Activated naive CD8-positive, alpha-beta T cell treated with anti-CD3 and anti-CD28 coated beads for 36 hours (primary cell): Measurements from ENCODE around the gene GNS. TPM values are rescaled to one million over a fixed set of nuclear protein-coding genes. Genes with fewer than 3 reads are reported as not detected.

Source experiments
- DNase-seq: peaks from one replicate; pipeline ENCODE4 v3.0.0; 2021
- H3K27ac Mint-ChIP-seq: one replicate; pipeline ENCODE4 v1.8.0; 2022; ENCODE audit warnings: mild to moderate bottlenecking, moderate library complexity, mixed read lengths
- H3K27me3 Mint-ChIP-seq: one replicate; pipeline ENCODE4 v1.8.0; 2022; ENCODE audit warnings: mild to moderate bottlenecking, mixed read lengths
- H3K36me3 Mint-ChIP-seq: one replicate; pipeline ENCODE4 v1.8.0; 2021; ENCODE audit warnings: mild to moderate bottlenecking, mixed read lengths
- H3K4me1 Mint-ChIP-seq: one replicate; pipeline ENCODE4 v1.8.0; 2021; ENCODE audit warnings: mixed read lengths
- H3K4me3 Mint-ChIP-seq: one replicate; pipeline ENCODE4 v1.8.0; 2022; ENCODE audit warnings: mild to moderate bottlenecking, moderate library complexity, mixed read lengths
- H3K9me3 Mint-ChIP-seq: one replicate; pipeline ENCODE4 v1.8.0; 2022; ENCODE audit warnings: mixed read lengths
- total RNA-seq, 2 experiments: library from RNA; stranded (reverse); gene quantifications; one replicate each; pipeline ENCODE4 v1.2.3, GENCODE V29; 2021

Gene GNS
- total RNA-seq, 2 experiments from 2014 or later, result 18.4 to 21.4 TPM

- Mint-ChIP-seq H3K4me1 (peaks cover 37% of the 10 kb centered on the region), H3K27ac (no peak overlapping the region), H3K9me3 (no peaks in the 10 kb centered on the region), H3K4me3 (no peak overlapping the region), H3K36me3 (peaks cover 34% of the 10 kb centered on the region), H3K27me3 (no peaks in the 10 kb centered on the region)
- DNase-seq, result no peak
Measured at GRCh38 chr12:64752032-64752431, 7.2 kb downstream of the GNS start.

- Mint-ChIP-seq H3K4me1 (peaks cover 18% of the 10 kb centered on the region), H3K9me3 (no peaks in the 10 kb centered on the region), H3K36me3 (peaks cover 24% of the 10 kb centered on the region), H3K4me3 (no peak overlapping the region), H3K27me3 (no peaks in the 10 kb centered on the region), H3K27ac (no peak overlapping the region)
- no peak for DNase-seq
Measured at GRCh38 chr12:64749461-64750200, 9.6 kb downstream of the GNS start.

GRCh38 chr12:64747695-64748094 lies 11.5 kb downstream of the GNS start:
- Mint-ChIP-seq H3K27ac (no peak overlapping the region), H3K9me3 (no peaks in the 10 kb centered on the region), H3K4me3 (no peak overlapping the region), H3K4me1 (peaks cover 5% of the 10 kb centered on the region), H3K36me3 (peaks cover 21% of the 10 kb centered on the region), H3K27me3 (no peaks in the 10 kb centered on the region)
- no peak for DNase-seq

GRCh38 chr12:64746663-64747062 lies 12.5 kb downstream of the GNS start:
- no peak for DNase-seq
- Mint-ChIP-seq H3K27me3 (no peaks in the 10 kb centered on the region), H3K9me3 (no peaks in the 10 kb centered on the region), H3K27ac (no peak overlapping the region), H3K4me1 (peaks cover 8% of the 10 kb centered on the region), H3K4me3 (no peak overlapping the region), H3K36me3 (peaks cover 27% of the 10 kb centered on the region)

- Mint-ChIP-seq H3K36me3 (peaks cover 32% of the 10 kb centered on the region), H3K27me3 (no peaks in the 10 kb centered on the region), H3K9me3 (no peaks in the 10 kb centered on the region), H3K27ac (no peak overlapping the region), H3K4me1 (peaks cover 8% of the 10 kb centered on the region), H3K4me3 (no peak overlapping the region)
- DNase-seq, result no peak
Measured at GRCh38 chr12:64745980-64746379, 13.2 kb downstream of the GNS start.

GRCh38 chr12:64745259-64745807 lies 13.9 kb downstream of the GNS start:
- Mint-ChIP-seq H3K4me1 (peaks cover 8% of the 10 kb centered on the region), H3K27me3 (no peaks in the 10 kb centered on the region)

GRCh38 chr12:64744422-64745258 lies 14.6 kb downstream of the GNS start:
- no peak overlapping the region for H3K27ac Mint-ChIP-seq

More at GRCh38 chr12:64745259-64745807, 13.9 kb downstream of the GNS start:
- H3K4me3 Mint-ChIP-seq, result no peak overlapping the region
- no peaks in the 10 kb centered on the region for H3K9me3 Mint-ChIP-seq
- DNase-seq, result no peak
- H3K27ac Mint-ChIP-seq, result no peak overlapping the region
- H3K36me3 Mint-ChIP-seq, result peaks cover 32% of the 10 kb centered on the region

GRCh38 chr12:64743206-64743605 lies 16.0 kb downstream of the GNS start:
- H3K4me1 Mint-ChIP-seq, result peaks cover 6% of the 10 kb centered on the region
- no peak overlapping the region for H3K27ac Mint-ChIP-seq
- DNase-seq, result no peak
- peaks cover 34% of the 10 kb centered on the region for H3K36me3 Mint-ChIP-seq
- no peaks in the 10 kb centered on the region for H3K27me3 Mint-ChIP-seq
- H3K4me3 Mint-ChIP-seq, result no peak overlapping the region
- H3K9me3 Mint-ChIP-seq, result no peaks in the 10 kb centered on the region

More at GRCh38 chr12:64744422-64745258, 14.6 kb downstream of the GNS start:
- H3K27me3 Mint-ChIP-seq, result no peaks in the 10 kb centered on the region
- H3K4me3 Mint-ChIP-seq, result no peak overlapping the region
- H3K9me3 Mint-ChIP-seq, result no peaks in the 10 kb centered on the region
- DNase-seq, result no peak
- peaks cover 8% of the 10 kb centered on the region for H3K4me1 Mint-ChIP-seq
- H3K36me3 Mint-ChIP-seq, result peaks cover 30% of the 10 kb centered on the region

GRCh38 chr12:64742416-64742815 lies 16.8 kb downstream of the GNS start:
- Mint-ChIP-seq H3K27ac (peak overlapping the region; percentile 56), H3K4me3 (no peak overlapping the region), H3K9me3 (no peaks in the 10 kb centered on the region), H3K27me3 (no peaks in the 10 kb centered on the region), H3K36me3 (peaks cover 40% of the 10 kb centered on the region), H3K4me1 (peaks cover 12% of the 10 kb centered on the region)
- no peak for DNase-seq

- Mint-ChIP-seq H3K27me3 (no peaks in the 10 kb centered on the region), H3K27ac (no peak overlapping the region), H3K36me3 (peaks cover 52% of the 10 kb centered on the region), H3K4me3 (no peak overlapping the region), H3K9me3 (no peaks in the 10 kb centered on the region), H3K4me1 (peaks cover 13% of the 10 kb centered on the region)
- DNase-seq, result no peak
Measured at GRCh38 chr12:64740646-64741045, 18.6 kb downstream of the GNS start.

- Mint-ChIP-seq H3K27me3 (no peaks in the 10 kb centered on the region), H3K27ac (no peak overlapping the region), H3K4me3 (no peak overlapping the region), H3K9me3 (no peaks in the 10 kb centered on the region), H3K4me1 (peaks cover 13% of the 10 kb centered on the region), H3K36me3 (peaks cover 50% of the 10 kb centered on the region)
- DNase-seq, result no peak
Measured at GRCh38 chr12:64739778-64740177, 19.4 kb downstream of the GNS start.

- no peaks in the 10 kb centered on the region for H3K9me3 Mint-ChIP-seq
Measured at GRCh38 chr12:64737539-64737938, 21.7 kb downstream of the GNS start.

GRCh38 chr12:64736771-64737170 lies 22.4 kb downstream of the GNS start:
- no peak overlapping the region for H3K27ac Mint-ChIP-seq
- H3K27me3 Mint-ChIP-seq, result no peaks in the 10 kb centered on the region
- H3K9me3 Mint-ChIP-seq, result no peaks in the 10 kb centered on the region
- no peak overlapping the region for H3K4me3 Mint-ChIP-seq
- H3K36me3 Mint-ChIP-seq, result peaks cover 42% of the 10 kb centered on the region
- H3K4me1 Mint-ChIP-seq, result peaks cover 9% of the 10 kb centered on the region
- no peak for DNase-seq

More at GRCh38 chr12:64737539-64737938, 21.7 kb downstream of the GNS start:
- Mint-ChIP-seq H3K4me1 (peaks cover 13% of the 10 kb centered on the region), H3K27ac (peak overlapping the region; percentile 86), H3K36me3 (peaks cover 48% of the 10 kb centered on the region), H3K4me3 (no peak overlapping the region), H3K27me3 (no peaks in the 10 kb centered on the region)
- DNase-seq, result peak; percentile 10

GRCh38 chr12:64735442-64735841 lies 23.8 kb downstream of the GNS start:
- Mint-ChIP-seq H3K27me3 (no peaks in the 10 kb centered on the region), H3K36me3 (peaks cover 42% of the 10 kb centered on the region), H3K9me3 (no peaks in the 10 kb centered on the region), H3K4me3 (no peak overlapping the region), H3K4me1 (peaks cover 14% of the 10 kb centered on the region), H3K27ac (no peak overlapping the region)
- no peak for DNase-seq

GRCh38 chr12:64733857-64734256 lies 25.3 kb downstream of the GNS start:
- Mint-ChIP-seq H3K4me3 (no peak overlapping the region), H3K36me3 (peaks cover 35% of the 10 kb centered on the region), H3K9me3 (no peaks in the 10 kb centered on the region), H3K27ac (no peak overlapping the region), H3K4me1 (peaks cover 20% of the 10 kb centered on the region), H3K27me3 (no peaks in the 10 kb centered on the region)
- no peak for DNase-seq
